Measurements from ENCODE around the gene LMF1. TPM values are rescaled to one million over a fixed set of nuclear protein-coding genes. Genes with fewer than 3 reads are reported as not detected.
A peak's percentile ranks its signal among the peaks of the same experiment; 100 is the strongest.
"Not testable (repeated sequence)": the region's sequence is repeated elsewhere in the genome, so short reads cannot be mapped to it uniquely, and the experiment has no call there.

The LMF1 gene
- total RNA-seq, 1 donor from 2014 or later = 26.0 TPM

- H3K4me1 ChIP-seq = peaks cover 11% of the 10 kb centered on the region
- no peaks in the 10 kb centered on the region for H3K27me3 ChIP-seq
- TF ChIP-seq POLR2A (IDR thresholded peaks at IDR 0.05) (no peak), POLR2AphosphoS5 (IDR thresholded peaks at IDR 0.05; ENCODE audit: insufficient read depth in 1 of 2, low read depth in 1 of 2) (no peak)
- H3K4me3 ChIP-seq = no peak overlapping the region
- no peaks in the 10 kb centered on the region for H3K9me3 ChIP-seq
- intact Hi-C loops (cut with DNase I) = no loop called here
- no peak overlapping the region for H3K27ac ChIP-seq
- no peak for DNase-seq (ENCODE audit: extremely low spot score in 2 of 2)
- peaks cover 0 to 22% of the 10 kb centered on the region in 2 donors for H3K36me3 ChIP-seq
These were observed 81.2 kb downstream of the LMF1 start for GRCh38 chr16:889586-889985.

GRCh38 chr16:888901-889570 is 81.7 kb downstream of the LMF1 start:
- H3K9me3 ChIP-seq = peaks cover 4% of the 10 kb centered on the region
- no peak overlapping the region for H3K27ac ChIP-seq
- intact Hi-C loops (cut with DNase I) = no loop called here
- DNase-seq (ENCODE audit: extremely low spot score in 2 of 2) = no peak
- H3K4me3 ChIP-seq = no peak overlapping the region
- no peak for TF ChIP-seq CTCF (IDR thresholded peaks at IDR 0.05)
- TF ChIP-seq POLR2AphosphoS5 (IDR thresholded peaks at IDR 0.05; ENCODE audit: insufficient read depth in 1 of 2, low read depth in 1 of 2) = no peak
- TF ChIP-seq POLR2A (IDR thresholded peaks at IDR 0.05) = no peak
- peaks cover 11% of the 10 kb centered on the region for H3K4me1 ChIP-seq
- peaks cover 0 to 24% of the 10 kb centered on the region in 2 donors for H3K36me3 ChIP-seq
- no peaks in the 10 kb centered on the region for H3K27me3 ChIP-seq

GRCh38 chr16:888456-888855 is 82.3 kb downstream of the LMF1 start:
- H3K4me3 ChIP-seq; H3K27ac ChIP-seq; H3K9me3 ChIP-seq; H3K27me3 ChIP-seq; intact Hi-C loops (cut with DNase I); DNase-seq (ENCODE audit: extremely low spot score in 2 of 2): not testable (repeated sequence)
- H3K4me1 ChIP-seq = peaks cover 11% of the 10 kb centered on the region
- H3K36me3 ChIP-seq = peaks cover 0 to 24% of the 10 kb centered on the region in 2 donors

- peaks cover 0 to 22% of the 10 kb centered on the region in 2 donors for H3K36me3 ChIP-seq
- intact Hi-C loops (cut with DNase I) = no loop called here
- no peak for DNase-seq (ENCODE audit: extremely low spot score in 2 of 2)
These were observed 82.9 kb downstream of the LMF1 start for GRCh38 chr16:887846-888245.

GRCh38 chr16:886802-887731 is 83.7 kb downstream of the LMF1 start:
- Histone ChIP-seq H3K9me3 (peaks cover 4% of the 10 kb centered on the region), H3K4me1 (peaks cover 11% of the 10 kb centered on the region), H3K27ac (no peak overlapping the region), H3K27me3 (no peaks in the 10 kb centered on the region), H3K36me3 (peaks cover 0 to 15% of the 10 kb centered on the region in 2 donors), H3K4me3 (peak overlapping the region in 1 of 2 donors; percentile 35)
- no peak for DNase-seq (ENCODE audit: extremely low spot score in 2 of 2)
- TF ChIP-seq POLR2A (IDR thresholded peaks at IDR 0.05) (no peak), CTCF (IDR thresholded peaks at IDR 0.05) (no peak), POLR2AphosphoS5 (IDR thresholded peaks at IDR 0.05; ENCODE audit: insufficient read depth in 1 of 2, low read depth in 1 of 2) (no peak)
- intact Hi-C loops (cut with DNase I) = no loop called here

More at GRCh38 chr16:887846-888245, 82.9 kb downstream of the LMF1 start:
- Histone ChIP-seq H3K27ac (no peak overlapping the region), H3K9me3 (peaks cover 4% of the 10 kb centered on the region), H3K4me3 (no peak overlapping the region), H3K4me1 (peaks cover 11% of the 10 kb centered on the region), H3K27me3 (no peaks in the 10 kb centered on the region)
- TF ChIP-seq POLR2A (IDR thresholded peaks at IDR 0.05) (no peak), POLR2AphosphoS5 (IDR thresholded peaks at IDR 0.05; ENCODE audit: insufficient read depth in 1 of 2, low read depth in 1 of 2) (no peak), CTCF (IDR thresholded peaks at IDR 0.05) (no peak)

Data from vagina (tissue), 2 donors.